ENCODE data around the gene WRAP73.
"Not testable (repeated sequence)": the region's sequence is repeated elsewhere in the genome, so short reads cannot be mapped to it uniquely, and the experiment has no call there.

The WRAP73 gene

DNA sequence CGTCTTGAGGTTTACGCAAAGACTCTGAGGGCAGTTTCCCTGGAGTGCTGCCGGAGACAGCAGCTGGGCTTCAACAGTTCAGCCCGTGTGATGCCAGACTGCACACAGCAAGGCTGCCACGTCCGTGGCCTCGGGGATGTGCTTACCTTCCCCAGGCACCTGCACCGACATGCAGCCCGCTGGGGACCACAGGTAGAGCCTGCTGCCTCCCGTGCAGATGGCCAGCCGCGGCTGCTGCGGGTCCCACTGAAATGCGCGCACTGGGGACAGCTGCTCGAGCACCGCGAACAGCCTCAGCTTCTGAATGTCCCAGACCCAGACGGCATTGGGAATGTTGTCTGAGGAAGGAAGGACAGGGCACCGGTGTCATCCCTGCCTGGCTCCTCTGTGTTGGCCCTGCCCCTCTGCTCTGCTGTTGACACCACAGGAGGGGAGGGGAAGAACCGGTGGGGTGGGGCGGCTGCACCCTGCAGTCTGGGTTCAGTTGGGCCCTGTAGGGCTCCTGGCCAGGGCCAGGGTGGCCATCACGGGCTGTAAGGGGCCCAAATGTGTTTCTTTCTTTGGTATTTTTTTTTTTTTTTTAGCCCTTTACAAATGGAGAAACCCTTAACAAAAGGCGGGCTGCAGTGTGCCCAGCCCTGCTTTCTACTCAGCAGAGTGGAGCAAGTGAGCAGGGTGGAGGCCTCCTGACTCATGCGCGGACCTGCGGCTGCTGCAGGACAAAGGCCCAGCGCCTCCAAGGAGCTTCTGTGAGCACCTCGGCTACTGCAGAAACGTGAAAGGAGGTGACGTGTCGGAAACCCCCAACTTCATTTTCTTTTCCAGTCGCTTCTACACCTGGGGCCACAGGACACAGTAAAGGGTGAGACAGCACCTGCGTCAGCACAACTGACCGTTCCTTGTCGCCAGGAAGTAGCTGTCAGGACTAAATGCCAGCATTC lies 18.3 kb downstream of the WRAP73 start:
- DNase-seq (ENCODE audit: low spot score) (no peak), FAIRE-seq (no peak)

DNA sequence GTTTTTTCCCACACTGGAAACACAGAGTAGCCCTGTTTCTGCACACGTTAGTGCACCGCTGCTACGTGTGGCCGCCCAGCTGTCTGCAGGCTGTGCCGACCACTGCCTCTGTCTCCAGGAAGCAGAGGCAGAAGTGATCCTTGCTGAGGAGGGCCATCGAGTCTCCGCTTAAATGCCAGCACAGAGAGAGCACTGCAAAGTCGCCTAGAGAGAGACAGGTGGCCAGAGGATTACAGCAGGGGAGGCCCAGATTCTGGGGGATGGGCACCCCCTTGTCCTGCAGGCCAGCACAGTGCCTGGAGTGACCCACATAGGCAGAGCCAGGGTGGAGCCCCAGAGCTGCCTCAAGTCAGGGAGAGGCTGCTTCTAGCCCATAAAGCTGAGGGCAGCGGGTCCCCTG lies 19.0 kb downstream of the WRAP73 start:
- no peak for FAIRE-seq

GRCh38 chr1:3630161-3630611 lies 19.7 kb downstream of the WRAP73 start:
- no peak for FAIRE-seq
- DNase-seq (ENCODE audit: low spot score) = no peak

More for the DNA sequence above, 19.0 kb downstream of the WRAP73 start:
- DNase-seq (ENCODE audit: low spot score) = no peak

- FAIRE-seq = no peak
- DNase-seq (ENCODE audit: low spot score) = no peak
Measured at GRCh38 chr1:3629561-3630160, 20.2 kb downstream of the WRAP73 start.

DNA sequence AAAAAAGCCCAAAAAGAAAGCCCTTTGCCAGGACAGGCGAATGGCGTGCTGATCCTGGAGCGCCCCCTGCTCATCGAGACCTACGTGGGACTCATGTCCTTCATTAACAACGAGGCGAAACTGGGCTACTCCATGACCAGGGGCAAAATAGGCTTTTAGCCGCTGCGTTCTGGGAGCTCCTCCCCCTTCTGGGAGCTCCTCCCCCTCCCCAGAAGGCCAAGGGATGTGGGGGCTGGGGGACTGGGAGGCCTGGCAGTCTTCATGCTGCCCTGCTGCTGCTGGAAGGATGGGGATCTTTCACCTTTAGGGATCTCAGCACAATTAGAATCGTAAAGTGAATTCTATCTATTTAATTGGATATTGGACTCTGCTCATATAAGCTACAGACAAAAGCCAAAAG lies 21.5 kb downstream of the WRAP73 start:
- DNase-seq (ENCODE audit: low spot score) (no peak), FAIRE-seq (no peak)

DNA sequence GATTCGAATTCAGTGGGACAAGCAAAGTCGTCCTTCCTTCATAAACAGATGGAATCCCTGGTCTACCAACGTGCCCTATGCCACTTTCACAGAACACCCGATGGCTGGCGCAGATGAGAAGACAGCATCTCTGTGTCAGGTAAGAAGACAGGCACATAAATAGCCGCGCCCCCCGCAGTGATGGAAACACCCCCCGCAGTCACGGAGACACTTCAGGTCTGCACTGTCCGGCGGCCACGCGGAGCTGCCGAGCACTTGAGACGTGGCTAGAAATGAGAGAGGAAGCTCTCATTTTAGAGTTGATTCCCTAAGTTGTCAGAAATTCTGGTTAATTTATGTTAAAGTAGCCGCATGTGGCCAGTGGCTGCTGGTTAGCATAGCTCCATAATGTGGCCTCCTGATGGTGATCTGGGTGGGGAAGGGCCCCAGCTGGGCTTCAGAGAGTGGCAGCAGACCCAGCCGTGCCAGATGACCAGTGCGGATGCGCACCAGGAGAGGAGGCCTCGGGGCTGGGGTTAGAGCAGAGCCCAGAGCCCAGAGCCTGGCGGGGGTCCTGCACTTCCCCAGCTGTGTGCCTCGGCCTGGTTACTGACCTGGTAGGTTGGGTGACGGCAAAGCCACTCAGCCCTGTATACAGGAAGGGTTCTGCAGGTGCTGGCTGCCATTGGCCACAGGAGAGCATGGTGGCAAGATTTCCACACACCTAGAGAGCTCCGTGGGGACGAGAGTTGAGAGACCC lies 22.2 kb downstream of the WRAP73 start:
- FAIRE-seq (no peak), DNase-seq (ENCODE audit: low spot score) (no peak)

- FAIRE-seq = no peak
Measured at GRCh38 chr1:3626025-3626424, 23.9 kb downstream of the WRAP73 start.

GRCh38 chr1:3625151-3625907 lies 24.6 kb downstream of the WRAP73 start:
- no peak for FAIRE-seq
- DNase-seq (ENCODE audit: low spot score) = no peak

More at GRCh38 chr1:3626025-3626424, 23.9 kb downstream of the WRAP73 start:
- DNase-seq (ENCODE audit: low spot score) = no peak

DNA sequence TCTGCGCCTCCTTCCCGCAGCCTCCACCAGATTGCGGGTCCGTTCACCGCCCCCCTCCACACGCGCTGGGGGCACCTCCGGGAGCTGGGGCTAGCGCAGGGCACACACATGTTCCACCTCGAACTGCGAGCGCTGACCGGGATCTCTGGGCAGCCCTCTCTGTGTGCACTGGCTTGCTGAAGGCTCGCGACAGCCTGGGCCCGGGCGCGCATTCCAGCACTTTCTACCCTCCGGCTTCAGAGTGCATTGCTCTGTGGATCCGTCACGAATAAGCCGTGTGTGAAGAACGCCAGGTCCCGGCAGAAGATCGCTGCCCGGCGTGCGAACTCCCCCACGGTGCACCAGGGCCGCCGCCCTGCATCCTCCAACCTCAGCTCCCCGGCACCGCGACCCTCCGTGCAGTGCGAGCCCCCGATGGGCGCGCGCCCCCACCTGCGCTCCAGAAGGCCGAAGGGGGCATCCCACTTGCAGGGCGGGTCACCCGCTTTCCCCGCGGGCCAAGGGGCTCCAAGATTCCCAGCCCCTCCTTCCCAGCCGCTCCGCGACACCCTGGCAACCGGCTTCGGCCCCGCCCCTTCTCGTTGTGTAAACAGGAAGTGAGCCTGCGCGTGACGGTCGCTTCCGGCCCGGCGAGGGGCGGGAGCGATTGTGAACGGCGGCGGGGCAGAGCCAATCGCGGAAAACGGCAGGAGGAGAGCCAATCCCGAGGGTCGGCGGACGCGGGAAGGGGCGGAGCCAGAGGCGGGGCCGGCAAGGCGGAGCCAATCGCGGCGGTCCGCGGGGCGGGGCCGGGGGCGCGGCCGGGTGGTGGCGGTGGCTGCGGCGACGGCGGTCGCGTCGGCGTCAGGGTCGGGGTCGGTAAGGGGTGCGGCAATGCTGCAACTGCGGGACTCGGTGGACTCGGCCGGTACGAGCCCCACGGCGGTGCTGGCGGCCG lies 25.4 kb downstream of the WRAP73 start, which contains the start of gene TPRG1L:
Gene TPRG1L (plus strand): TSS at position 816 of the 937 bp plus-strand sequence. CDS start 58 bp downstream, at position 874.
- FAIRE-seq (no peak), DNase-seq (ENCODE audit: low spot score) (peak; percentile 97)

DNA sequence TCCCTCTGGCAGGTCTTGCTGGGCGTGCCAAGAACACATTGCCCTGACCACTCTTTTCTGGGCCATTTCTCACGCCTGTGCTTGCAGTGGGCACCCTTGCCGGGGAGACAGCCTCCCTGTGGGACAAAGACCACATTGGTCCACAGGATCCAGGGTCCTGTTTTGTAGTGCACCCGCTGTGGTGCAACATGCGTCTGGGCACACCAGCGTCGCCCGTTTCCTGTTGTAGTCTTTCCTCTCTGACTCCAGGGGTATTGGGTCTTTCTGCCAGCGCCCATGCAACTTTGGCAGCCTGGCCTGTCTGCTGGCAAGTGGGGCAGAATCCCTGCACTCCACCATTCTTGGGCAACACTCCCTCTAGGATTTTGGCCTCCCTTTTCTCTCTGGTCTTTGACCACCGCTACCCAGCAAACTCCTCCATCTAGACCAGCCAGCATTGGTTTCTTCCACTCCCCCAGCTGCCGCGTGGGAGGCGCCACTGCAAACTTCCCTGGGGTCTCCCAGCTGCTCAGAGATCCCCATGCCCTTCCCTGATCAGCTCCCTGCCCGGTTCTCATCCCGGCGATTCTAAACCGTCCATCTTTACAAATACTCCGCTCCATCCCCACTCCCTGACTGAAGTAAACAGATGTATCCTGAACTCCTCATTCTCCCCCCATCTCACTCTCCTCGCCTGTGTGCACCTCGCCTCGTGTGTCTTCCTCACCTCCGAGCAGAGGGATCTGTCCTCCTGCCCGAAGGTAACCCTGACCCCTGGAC lies 26.3 kb downstream of the WRAP73 start:
- DNase-seq (ENCODE audit: low spot score) = no peak
- FAIRE-seq = no peak

- not testable (repeated sequence) for FAIRE-seq; DNase-seq (ENCODE audit: low spot score)
Measured at GRCh38 chr1:3622102-3622501, 27.8 kb downstream of the WRAP73 start.

DNA sequence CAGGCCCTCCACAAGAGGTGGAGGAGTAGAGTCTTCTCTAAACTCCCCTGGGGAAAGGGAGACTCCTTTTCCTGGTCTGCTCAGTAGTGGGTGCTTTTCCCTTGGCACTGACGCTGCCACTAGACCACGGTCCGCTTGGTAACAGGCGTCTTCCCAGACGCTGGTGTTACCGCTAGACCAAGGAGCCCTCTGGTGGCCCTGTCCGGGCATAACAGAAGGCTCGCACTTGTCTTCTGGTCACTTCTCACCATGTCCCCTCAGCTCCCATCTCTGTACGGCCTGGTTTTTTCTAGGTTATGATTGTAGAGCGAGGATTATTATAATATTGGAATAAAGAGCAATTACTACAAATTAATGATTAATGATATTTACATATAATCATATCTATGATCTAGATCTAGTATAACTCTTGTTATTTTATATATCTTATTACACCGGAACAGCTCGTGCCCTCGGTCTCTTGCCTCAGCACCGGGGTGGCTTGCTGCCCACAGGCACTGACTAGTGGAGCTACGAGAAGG lies 28.7 kb downstream of the WRAP73 start:
- not testable (repeated sequence) for FAIRE-seq; DNase-seq (ENCODE audit: low spot score)

GRCh38 chr1:3620708-3621107 lies 29.2 kb downstream of the WRAP73 start:
- DNase-seq (ENCODE audit: low spot score) (no peak), FAIRE-seq (no peak)

DNA sequence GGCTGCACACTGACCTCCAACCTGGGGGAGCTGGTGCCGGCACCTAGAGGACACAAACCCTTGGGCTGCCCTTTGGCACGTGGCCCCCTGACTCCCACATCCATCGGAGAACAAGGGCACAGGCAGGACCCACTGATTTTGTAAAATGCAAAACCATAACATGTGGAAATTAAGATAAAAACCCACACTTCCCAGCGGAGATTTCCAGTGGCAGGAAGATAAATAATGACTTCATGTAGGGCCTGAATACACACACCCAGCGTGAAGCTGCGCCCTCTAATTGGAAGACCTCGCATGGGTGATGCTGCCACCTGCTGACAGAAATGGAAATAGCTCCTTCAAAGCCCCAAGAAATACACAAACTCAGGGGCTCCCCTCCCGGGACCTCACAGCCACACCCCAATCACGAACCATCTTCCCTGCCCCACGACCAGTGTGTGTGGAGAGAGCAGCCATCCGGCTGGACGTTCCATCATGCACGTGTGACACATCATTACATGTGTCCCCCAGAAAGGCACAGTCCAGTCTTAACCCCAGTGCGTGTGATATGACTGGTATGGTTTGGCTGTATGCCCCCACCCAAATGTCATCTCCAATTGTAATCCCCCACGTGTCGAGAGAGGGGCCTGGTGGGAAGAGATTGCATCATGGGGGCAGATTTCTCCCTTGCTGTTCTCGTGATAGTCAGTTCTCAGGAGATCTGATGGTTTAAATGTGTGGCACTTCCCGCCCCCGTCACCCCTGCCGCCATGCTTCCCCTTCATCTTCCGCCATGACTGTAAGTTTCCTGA lies 30.8 kb downstream of the WRAP73 start:
- DNase-seq (ENCODE audit: low spot score) (peak; percentile 59), FAIRE-seq (no peak)

- FAIRE-seq (no peak), DNase-seq (ENCODE audit: low spot score) (no peak)
Measured at GRCh38 chr1:3618531-3618880, 31.4 kb downstream of the WRAP73 start.

DNA sequence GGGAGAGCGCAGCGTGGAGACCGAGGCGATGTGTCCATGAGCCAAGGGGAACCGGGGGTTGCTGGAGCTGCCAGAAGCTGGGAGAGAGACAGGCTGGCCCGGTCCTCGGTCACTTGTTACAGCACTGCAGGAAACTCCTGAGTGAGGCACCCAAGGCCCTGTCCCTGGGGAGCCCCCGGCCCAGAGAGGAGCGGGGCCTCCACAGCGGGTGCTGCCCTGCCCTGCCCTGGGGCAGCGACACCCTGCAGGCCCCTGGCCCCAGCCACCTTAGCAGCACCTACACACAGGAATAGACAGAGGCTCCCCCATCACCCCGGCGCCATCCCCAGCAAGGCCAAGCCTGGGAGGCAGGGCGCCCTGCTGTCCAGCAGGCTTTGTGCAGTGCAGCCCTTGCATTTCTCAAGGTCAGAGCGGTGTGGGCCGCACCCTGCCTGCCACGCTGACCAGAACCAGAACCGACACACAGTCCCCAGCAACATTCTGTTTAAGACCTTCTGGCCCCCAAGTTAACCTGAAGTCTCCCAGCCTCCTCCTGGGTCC lies 32.0 kb downstream of the WRAP73 start:
- FAIRE-seq = no peak

GRCh38 chr1:3616861-3617260 lies 33.0 kb downstream of the WRAP73 start:
- DNase-seq (ENCODE audit: low spot score) = no peak
- FAIRE-seq = no peak

More for the DNA sequence above, 32.0 kb downstream of the WRAP73 start:
- no peak for DNase-seq (ENCODE audit: low spot score)

Data from urothelium cell line (cell line).